ENCODE results near the gene MAB21L1.
A peak's percentile ranks its signal among the peaks of the same experiment; 100 is the strongest.

The MAB21L1 gene

DNA sequence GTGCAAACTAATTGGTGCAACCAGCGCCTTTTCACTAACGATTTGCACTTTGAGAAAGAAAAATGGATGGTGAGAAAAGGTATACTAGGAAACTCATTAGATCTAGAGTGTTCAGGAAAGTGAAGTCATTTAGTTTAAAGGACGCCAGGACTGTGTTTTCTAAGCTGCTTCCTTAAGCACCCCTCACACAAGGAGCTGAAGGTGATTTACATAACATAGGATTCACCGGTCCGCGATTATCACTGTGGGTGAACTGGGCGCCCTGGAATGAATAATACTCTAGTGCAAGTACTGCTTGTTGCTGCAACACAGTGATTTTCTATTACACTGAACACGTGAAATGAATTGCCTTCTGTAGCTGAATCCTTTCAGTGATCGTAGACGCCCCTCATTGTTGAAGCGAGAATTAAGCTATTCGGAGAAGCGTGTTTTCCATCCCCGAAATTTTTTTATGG lies 2.6 kb upstream of the MAB21L1 start:
- DNase-seq = no peak

DNA sequence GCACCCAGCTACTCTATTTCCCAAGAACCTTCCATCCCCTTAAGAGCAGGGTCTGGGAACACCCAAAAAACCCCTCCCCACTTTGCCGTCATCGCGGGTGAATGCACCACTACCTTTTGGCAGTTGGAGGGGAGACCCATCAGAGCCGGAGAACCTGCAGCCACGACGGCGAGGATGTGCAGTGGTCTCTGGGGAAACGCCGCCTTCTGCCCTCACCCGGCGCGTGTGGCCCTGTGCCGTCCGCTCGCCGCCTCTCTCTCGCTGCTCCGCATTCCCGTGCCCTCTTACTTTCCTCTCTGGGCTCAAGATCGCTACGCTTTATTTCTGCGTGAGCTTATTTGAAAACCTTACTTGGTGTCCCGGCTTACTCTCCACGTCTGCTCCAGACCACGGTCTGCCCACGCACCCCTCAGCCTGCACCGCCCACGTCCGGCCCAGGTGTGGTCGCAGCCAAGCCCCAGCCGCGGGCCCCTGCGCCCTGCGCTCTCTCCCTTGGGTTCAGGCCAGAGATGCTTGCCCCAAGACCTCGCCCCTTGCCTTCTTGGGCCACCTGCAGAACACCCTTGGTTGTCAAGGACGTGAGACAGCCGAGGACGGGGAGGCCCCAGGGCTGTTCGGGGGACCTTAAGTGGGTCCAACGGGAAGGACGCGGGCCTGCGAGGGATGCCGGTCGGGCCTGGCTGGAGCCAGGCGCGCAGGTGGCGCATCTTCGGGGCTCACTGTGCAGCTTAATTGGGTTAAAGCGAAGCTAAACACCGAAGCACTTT lies 2.0 kb upstream of the MAB21L1 start:
- DNase-seq = no peak

DNA sequence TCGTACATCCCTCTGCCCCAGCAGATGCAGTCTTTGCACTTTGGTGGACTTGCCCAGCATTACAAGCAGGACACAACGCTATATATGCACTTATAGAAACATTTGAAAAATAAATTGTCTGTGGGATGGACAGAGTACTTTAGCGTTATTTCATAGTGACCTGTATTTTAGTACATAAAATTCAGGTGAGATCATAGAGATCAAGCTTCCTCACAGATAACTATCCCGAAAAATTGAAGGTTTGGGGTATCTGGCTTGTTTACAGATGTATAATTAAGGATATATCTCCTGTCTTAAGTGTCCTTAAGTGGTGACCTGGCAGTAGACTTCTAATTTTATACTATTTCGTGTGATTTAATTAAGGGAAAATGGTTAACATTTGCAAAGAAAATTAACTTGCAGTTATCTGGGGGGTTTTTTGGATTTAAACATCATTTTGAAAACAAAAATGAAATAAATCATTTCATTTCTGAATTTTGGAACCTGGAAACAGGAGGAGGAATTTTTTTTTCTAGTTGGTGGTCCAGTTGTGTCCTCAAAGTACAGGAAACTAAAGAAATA lies 977 bp upstream of the MAB21L1 start:
- no peak for DNase-seq

DNA sequence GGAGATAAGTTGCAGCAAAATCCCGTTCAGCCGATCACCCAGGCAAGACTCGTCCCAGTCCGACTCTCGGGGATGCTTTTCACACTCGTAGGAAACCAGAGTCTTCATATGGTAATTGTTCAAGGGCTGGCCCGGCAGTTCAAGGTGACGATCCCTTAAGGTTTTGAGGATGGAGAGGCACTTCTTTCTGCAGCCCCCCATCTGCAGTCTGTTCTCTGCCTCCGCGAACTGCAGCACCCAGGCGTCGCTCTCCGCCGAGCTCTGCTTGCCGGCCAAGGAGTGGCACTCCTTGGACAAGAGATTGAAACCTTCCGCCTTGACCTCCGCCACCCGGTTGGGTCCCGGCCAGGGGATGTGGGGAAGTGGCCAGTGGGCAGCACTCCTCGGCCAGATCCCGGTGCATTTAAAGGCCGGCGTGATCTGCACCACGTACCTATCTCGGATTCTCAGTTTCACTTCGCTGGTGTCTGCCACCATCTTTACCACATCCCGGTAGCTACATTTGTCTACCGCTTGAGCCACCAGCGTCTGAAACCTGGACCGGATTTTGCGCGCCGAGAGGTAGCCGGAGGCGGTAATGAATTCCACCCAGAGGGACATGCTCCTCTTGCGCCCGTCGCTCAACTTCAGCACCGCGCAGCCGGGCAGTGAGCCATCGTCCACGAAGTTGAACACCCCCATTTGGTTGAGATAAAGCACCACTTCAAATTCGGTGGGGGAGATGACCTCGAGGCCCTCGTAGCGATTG lies 1.1 kb downstream of the MAB21L1 start:
- DNase-seq = peak; percentile 16

DNA sequence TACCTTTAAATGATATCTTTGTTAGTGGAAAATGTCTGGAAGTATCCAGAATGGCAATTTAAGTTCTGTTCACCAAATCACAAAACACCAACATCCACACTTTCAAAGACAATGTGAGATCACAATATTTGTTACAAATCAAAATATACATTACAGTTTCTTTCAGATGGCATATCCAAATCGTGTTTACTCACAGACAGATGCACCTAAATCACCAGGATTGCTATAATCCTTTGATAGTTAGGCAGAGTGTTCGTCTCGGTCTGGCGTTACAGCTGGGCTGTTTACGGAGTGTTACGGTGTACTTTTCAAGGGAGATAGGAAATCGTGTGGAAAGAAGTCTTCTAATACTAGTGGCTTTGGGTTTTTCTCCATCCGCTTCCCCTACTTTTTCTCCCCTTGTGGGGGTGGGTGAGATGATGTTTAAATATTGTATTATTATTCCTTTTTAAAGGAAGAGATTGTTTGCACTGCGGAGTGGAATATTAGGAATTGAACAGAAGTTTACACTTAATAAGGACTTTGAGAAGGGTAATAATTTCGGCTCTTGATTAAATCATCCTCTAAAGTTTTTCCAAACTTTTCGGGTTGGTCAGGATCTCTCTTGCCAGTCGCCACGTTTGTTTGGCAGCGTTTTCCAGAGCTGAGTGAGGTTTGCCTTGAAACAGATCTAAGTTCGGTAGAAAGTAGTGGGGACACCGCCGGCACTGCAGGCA lies 1.8 kb downstream of the MAB21L1 start:
- DNase-seq = no peak

DNA sequence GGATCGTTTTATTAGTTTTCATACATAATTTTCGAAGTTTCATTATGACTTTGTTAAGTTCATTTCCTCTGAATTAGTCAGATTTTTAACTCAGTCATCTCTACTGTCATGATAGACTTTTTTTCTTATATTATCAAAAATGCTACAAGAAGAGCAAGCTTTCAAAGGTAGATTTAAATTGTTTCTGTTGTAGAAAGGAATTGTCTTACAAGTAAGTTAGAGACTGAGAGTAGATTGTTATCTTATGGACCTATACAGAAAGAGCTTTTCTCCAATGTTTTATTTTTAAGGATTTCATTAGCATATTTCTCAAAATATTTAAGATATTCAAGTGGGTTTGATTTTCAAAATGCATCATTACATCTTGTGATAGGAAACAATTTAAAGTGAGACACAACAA lies 2.7 kb downstream of the MAB21L1 start:
- no peak for DNase-seq

DNA sequence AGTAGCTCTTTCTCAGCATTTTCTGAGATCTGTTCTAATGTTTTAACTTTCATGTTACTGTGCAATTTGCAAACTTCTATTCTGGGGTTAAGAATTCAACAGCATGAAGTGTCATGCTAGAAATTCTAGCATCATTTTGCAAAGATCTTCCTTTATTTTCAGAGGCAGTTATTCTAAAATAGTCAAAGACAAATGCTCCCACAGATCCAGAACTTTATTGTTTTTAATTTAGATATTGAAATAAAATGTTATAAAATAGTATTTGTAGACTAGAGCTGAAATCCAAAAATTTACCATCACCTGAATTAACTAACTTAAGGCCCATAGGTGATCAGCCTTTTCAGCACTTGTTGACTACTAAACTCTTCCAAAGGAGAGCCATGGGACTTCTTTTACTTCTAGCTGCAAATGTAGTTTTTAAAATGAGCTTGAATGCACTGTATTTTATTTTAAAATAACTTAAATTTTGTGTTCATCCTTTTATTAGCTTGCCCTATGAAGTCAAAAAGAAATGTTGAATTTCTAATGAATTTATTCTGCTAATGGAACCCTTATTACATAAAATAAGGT lies 3.2 kb downstream of the MAB21L1 start:
- DNase-seq = no peak

DNA sequence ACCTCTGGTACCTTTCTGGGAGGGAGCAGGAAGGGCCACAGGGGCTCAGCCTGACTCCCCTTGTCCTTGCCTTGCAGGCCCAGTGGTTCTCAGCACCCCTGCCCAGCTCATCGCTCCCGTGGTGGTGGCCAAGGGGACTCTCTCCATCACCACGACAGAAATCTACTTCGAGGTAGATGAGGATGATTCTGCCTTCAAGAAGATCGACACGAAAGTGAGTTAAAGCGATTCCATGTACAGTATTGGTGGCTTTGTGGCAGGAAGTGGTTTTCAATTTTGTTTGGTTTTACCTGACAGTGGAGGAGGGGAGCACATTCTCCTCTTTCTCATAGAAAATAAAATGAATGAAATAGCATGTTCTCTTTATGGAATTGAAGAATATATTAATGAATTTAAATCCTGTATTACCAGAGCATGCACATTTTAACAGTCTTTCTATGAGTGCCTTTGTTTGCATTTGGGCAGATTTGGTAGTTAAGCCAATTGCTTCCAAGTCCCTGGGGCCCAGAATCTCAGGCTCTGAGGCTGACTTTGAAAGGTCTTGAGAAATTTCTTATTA lies 4.1 kb downstream of the MAB21L1 start:
- peak; percentile 15 for DNase-seq

DNA sequence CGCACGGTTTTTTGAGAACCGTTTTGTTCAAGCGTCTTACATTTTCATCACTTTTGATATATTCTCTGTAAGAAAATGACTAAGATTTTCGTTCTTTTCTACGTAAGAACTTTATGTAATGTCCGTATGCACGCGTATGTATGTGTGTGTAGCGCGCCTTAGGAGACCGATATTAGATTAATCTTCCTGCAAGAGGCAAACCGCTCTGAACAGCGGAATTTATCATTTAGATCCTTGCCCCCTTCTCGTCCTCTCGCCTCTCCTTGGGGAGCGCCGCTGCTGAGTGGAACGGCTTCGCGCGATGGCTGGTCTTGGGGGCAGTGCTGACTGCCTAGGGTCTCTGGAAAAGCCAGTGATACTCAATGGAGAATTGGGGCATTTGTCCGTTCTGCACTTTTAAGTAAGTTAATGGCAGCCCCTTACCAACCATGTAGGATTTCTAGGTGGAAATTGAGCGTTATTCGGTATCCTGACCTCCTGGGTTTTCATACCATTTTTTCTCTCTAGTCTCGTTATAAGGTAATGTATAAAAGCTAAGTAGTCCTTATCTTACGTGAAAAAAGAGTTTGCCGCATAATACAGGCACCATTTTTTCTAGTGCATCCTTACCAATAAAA lies 4.7 kb downstream of the MAB21L1 start:
- DNase-seq = no peak

DNA sequence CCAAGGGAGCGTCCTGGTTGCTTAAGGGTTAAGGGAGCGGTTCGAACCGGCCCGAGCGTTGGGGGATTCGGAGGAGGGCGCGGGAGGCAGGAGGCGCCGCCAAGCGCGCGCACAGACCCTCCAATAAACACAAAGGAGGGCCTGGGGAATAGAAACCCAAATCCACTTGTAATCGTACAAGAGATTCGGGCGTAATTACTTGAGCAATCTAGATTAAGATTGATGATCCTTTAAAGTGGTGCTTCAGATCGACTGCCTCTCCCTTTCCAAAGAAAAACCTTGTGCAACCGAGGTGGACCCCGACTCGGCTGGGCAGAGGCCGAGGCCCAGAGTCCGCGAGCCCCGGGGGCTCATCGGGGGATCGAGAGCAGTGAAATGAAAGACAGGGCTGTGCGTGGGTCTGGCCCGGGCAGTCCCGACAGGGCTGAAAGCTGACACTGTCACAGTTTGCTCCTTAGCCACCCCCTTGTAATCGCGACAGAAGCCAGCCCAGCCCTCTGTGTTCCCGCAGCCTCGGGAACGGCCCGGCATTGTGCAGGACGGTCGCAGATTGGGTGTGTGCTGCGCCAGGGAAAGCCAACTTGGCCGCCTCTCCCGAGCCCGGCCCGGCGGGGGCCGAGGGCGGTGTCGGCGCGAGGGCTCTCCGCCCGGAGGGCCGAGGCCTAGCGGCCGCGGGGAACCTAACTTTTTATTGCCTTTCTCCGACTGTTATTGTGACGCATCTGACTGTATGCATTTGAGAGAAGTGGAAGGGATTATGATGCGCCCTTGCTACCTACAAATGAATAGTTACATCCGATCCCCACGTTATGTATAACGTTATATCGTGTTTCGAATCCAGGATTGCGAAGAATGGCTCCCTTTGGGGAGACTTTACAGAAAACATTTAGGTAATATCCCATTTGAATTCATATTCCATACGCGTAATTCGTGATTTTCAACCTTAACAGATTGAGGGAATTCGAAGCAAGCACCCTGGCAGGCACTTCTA lies 5.5 kb downstream of the MAB21L1 start:
- DNase-seq = no peak

DNA sequence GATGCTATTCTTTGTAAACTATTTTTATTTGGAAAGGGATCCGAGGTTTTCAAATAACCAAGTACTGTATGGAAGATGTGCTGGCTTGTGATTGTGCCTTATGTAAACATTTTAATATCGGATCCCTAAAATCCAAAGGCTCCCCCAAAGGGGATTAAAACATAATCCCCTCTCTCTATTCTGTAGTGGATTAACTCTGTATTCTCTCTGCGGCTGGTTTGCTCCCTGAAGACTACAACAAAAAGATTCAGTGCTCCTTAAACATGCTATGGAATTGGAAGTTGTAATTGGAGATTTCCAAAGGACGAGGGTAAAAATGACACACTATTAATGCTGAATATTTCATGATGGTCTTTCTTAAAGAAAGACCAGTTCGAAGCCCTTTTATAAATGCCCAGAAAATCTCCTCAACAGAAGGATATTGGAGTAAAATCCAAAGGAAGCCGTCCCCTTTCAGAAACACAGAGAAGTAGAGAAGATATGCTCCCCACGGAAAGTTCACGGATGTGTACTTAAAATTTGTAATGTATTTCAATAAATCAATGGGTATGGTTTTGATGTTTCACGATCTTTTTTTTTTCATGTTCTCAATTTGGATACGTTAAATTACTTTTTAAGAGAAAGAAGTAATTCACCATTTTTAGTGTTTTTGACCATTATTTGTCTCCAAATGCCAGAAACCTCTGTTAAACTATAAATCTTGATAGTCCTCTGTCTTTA lies 6.5 kb downstream of the MAB21L1 start:
- DNase-seq = no peak

DNA sequence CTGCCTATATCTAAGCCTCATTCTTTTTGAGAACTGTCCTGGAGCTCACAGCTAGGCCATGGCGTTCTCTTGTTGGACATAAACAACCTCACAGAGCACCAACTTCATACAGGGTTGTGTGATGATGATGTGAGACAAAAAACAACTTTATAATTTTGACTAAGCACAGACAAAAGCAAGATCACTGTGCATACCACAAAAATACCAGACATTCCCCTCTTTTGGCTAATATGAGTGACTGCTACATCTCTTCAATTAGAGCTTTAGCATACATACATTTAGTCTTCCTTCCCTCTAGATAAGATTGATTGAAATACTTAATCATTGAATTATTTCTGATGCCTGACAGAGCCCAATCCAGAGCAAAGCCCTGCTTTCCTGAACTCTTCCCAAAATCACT lies 8.3 kb downstream of the MAB21L1 start:
- no peak for DNase-seq

DNA sequence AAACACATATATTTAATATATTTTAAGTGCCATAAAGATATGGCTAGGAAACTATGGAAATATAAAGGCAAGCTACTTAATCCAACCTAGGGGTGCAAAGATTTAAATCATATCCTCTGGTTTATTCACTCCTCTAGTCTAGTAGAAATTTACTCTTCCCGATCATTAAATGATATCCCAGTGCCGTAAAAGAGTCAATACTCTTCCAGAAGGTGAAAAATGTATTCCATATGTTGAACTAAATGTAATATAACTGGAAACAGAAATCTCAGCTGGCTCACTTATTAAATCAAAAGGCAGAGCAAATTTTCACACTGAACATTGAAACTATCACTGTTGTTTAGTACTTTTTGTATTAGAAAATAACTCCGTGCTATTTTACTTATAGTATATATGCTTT lies 11.1 kb downstream of the MAB21L1 start:
- no peak for DNase-seq

DNA sequence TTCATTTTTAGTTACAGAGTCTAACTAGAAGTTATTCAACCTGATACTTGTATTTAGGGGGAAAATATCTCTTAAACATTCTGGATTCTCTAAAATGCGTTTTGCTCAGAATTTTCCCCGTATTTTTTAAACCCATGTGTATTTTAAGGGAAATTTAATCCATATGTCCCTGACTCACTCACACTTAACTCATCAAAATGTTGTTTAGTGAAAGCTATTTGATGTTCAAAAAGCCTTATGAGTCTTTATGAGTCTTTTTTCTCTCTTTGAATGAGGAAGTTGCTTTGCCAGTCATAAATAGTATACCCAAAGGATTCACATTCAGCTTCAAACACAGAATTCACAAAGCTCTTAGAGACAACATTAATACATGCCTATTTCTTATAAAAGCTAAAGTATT lies 16.4 kb downstream of the MAB21L1 start:
- DNase-seq = no peak

DNA sequence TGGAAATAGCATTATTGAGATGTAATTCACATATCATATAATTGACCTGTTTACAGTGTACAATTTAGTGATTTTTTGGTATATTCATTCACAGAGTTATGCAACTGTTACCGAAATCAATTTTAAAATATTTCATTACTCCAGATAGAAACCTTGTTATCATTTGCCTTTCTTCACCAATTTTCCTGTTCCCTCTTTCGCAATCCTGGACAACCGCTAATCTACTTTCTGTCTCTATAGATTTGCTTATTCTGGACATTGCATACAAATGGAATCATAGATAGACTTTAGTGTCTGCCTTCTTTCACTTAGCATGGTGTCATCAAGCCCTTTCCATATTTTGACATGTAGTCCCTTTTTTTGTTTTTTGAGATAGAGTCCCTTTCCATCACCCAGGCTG lies 19.2 kb downstream of the MAB21L1 start:
- no peak for DNase-seq

DNA sequence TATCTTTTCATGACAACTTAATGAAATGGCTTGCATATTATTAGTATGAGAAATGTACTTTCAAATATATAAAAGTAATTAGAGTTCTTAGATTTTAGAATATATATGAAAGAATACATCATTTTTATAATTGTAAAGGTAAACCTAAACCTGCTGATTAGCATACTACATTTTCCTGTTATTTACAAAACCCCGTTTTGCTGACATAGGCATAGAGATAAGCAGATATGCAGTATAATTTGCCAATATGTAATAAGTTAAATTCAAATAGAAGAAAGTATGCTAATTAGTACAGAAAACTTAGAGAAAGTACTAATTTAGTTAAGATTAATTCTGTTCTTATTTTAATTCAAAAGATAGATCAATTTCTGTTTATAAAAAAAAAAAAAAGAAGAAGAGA lies 21.5 kb downstream of the MAB21L1 start:
- no peak for DNase-seq

DNA sequence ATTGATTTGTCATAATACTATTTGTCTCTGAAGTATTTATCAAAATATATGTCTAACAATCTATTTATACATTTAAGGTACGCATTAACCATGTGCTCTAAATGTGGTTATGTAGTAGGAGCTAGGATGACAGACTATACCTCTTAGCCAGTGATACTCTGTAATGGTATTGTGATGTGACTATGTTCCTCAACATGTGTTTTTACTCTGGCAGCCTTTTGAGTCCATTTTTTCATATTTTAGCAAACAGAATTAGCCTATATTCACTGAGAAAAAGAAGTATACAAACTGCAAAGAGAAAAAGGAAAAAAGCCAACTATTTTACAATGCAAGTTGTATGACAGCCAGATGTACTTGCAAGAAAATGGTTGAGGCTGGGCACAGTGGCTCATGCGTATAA lies 26.7 kb downstream of the MAB21L1 start:
- DNase-seq = no peak

DNA sequence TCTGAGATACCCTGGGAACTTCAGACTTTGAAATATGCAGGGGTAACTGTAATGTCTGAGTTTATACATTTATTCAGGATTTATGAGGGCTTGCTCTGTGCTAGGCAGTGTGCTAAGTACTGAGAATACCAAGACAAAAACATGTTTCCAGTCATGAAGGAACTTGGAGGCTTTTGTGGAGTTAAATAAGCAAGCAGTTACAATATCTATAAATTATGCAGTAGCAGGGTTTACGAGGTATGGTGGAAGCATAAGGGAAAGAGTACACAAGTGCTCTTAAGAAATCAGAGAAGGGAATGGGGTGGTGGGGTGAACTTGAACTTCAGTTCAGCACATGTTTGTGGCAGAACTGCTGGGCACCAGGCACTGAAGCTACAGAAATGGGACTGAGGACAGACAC lies 28.0 kb downstream of the MAB21L1 start:
- DNase-seq = no peak

All from activated CD4-positive, alpha-beta T cell treated with anti-CD3 and anti-CD28 coated beads, Interleukin-10, Interleukin-2, amounts not matched to agents 100 ng/mL and 50 ng/mL, durations not matched to agents 16 hours and 8 hours (primary cell).